HEK293 (cell line): ENCODE results near the gene HIGD2A.

Source experiments
- CTCF ChIA-PET: fragments of 350-600 bp; formaldehyde crosslinking; extraction: SDS; loops from one replicate; lab custom pipeline; 2021; ENCODE audit warnings: antibody characterized with exemption; lab: Yijun Ruan, JAX
- POLR2A ChIA-PET: fragments of 300-600 bp; formaldehyde crosslinking; extraction: SDS; loops from one replicate; lab custom pipeline; 2020; ENCODE audit warnings: antibody characterized with exemption, inconsistent platforms; lab: Yijun Ruan, JAX
- H3K27ac ChIP-seq: fragments of 200-500 bp; sonication (Bioruptor generic); 2 replicates; pipeline ENCODE4 v1.5.1; 2014; ENCODE audit warnings: low read depth, low read length, control low read depth, inconsistent platforms; ENCODE audit errors: extremely low read depth
- H3K36me3 ChIP-seq, 2 experiments: fragments of 200-500 bp in 1 of 2; sonication (Bioruptor generic) in 1 of 2; 1 replicate in 1 of 2; 2 replicates in 1 of 2; pipeline ENCODE4 v1.5.1; 2014 to 2017; ENCODE audit warnings: inconsistent platforms in 2 of 2, low read length in 2 of 2; ENCODE audit not compliant: control insufficient read depth in 2 of 2, insufficient read depth in 1 of 2
- H3K4me1 ChIP-seq: fragments of 200-500 bp; sonication (Bioruptor generic); 2 replicates; pipeline ENCODE4 v1.5.1; 2014; ENCODE audit warnings: mild to moderate bottlenecking, low read length, inconsistent platforms; ENCODE audit not compliant: control insufficient read depth, insufficient read depth
- H3K4me3 ChIP-seq: 2 replicates; pipeline ENCODE4 v1.5.1; 2011; ENCODE audit warnings: low read depth, mild to moderate bottlenecking, control low read depth, low read length, moderate library complexity
- H3K9me3 ChIP-seq: fragments of 200-500 bp; sonication (Bioruptor generic); 2 replicates; pipeline ENCODE4 v1.5.1; 2014; ENCODE audit warnings: low read depth, low read length, inconsistent platforms; ENCODE audit not compliant: control insufficient read depth, insufficient read depth
- CTCF ChIP-seq: fragments of 450-650 bp; formaldehyde crosslinking; IDR thresholded peaks from 2 replicates; pipeline ENCODE4 v1.5.1; 2016; ENCODE audit warnings: missing biosample characterization, missing genetic modification characterization
- GFI1B ChIP-seq: fragments of 450-650 bp; formaldehyde crosslinking; IDR thresholded peaks from 2 replicates; pipeline ENCODE4 v1.5.1; 2016; ENCODE audit warnings: missing biosample characterization, missing genetic modification characterization
- INSM2 ChIP-seq: fragments of 450-650 bp; formaldehyde crosslinking; IDR thresholded peaks from 2 replicates; pipeline ENCODE4 v1.5.1; 2016; ENCODE audit warnings: missing biosample characterization, missing genetic modification characterization
- KLF1 ChIP-seq: fragments of 450-650 bp; formaldehyde crosslinking; IDR thresholded peaks from 2 replicates; pipeline ENCODE4 v1.5.1; 2016; ENCODE audit warnings: missing biosample characterization, missing genetic modification characterization
- PRDM1 ChIP-seq: fragments of 450-650 bp; formaldehyde crosslinking; IDR thresholded peaks from 2 replicates; pipeline ENCODE4; 2016; ENCODE audit warnings: missing biosample characterization, missing genetic modification characterization
- REPIN1 ChIP-seq: fragments of 450-650 bp; formaldehyde crosslinking; IDR thresholded peaks from 2 replicates; pipeline ENCODE4 v1.5.1; 2017; ENCODE audit warnings: missing biosample characterization, missing genetic modification characterization, low read depth
- TSHZ1 ChIP-seq: fragments of 450-650 bp; formaldehyde crosslinking; IDR thresholded peaks from 2 replicates; pipeline ENCODE4 v1.5.1; 2016; ENCODE audit warnings: missing biosample characterization, missing genetic modification characterization, borderline replicate concordance
- YY1 ChIP-seq: fragments of 450-650 bp; formaldehyde crosslinking; IDR thresholded peaks from 2 replicates; pipeline ENCODE4 v1.5.1; 2018; ENCODE audit warnings: missing biosample characterization, missing genetic modification characterization
- ZBTB17 ChIP-seq: fragments of 450-650 bp; formaldehyde crosslinking; IDR thresholded peaks from 2 replicates; pipeline ENCODE4 v1.5.1; 2016; ENCODE audit warnings: missing biosample characterization, missing genetic modification characterization
- ZBTB26 ChIP-seq: fragments of 450-650 bp; formaldehyde crosslinking; optimal IDR thresholded peaks from 2 replicates; pipeline ENCODE3; 2016; ENCODE audit warnings: missing biosample characterization, mild to moderate bottlenecking, missing genetic modification characterization
- ZBTB44 ChIP-seq: fragments of 450-650 bp; IDR thresholded peaks from 2 replicates; pipeline ENCODE4 v1.5.1; 2018; ENCODE audit warnings: missing biosample characterization, mild to moderate bottlenecking, missing genetic modification characterization
- ZFP3 ChIP-seq: fragments of 450-650 bp; formaldehyde crosslinking; IDR thresholded peaks from 2 replicates; pipeline ENCODE4 v1.5.1; 2016; ENCODE audit warnings: low read depth, missing biosample characterization, missing genetic modification characterization
- ZFP69B ChIP-seq: fragments of 450-650 bp; formaldehyde crosslinking; IDR thresholded peaks from 2 replicates; pipeline ENCODE4 v1.5.1; 2016; ENCODE audit warnings: missing biosample characterization, missing genetic modification characterization
- ZNF266 ChIP-seq: fragments of 450-650 bp; formaldehyde crosslinking; IDR thresholded peaks from 2 replicates; pipeline ENCODE4 v1.5.1; 2016; ENCODE audit warnings: missing biosample characterization, missing genetic modification characterization, low read depth
- ZNF354C ChIP-seq: fragments of 450-650 bp; formaldehyde crosslinking; IDR thresholded peaks from 2 replicates; pipeline ENCODE4 v1.5.1; 2016; ENCODE audit warnings: missing biosample characterization, missing genetic modification characterization, low read depth, borderline replicate concordance
- ZNF394 ChIP-seq: fragments of 450-650 bp; formaldehyde crosslinking; IDR thresholded peaks from 2 replicates; pipeline ENCODE4 v1.5.1; 2016; ENCODE audit warnings: missing biosample characterization, missing genetic modification characterization, mild to moderate bottlenecking, moderate library complexity, borderline replicate concordance
- ZNF558 ChIP-seq: fragments of 450-650 bp; formaldehyde crosslinking; IDR thresholded peaks from 2 replicates; pipeline ENCODE4 v1.5.1; 2016; ENCODE audit warnings: missing biosample characterization, missing genetic modification characterization
- ZNF610 ChIP-seq: fragments of 450-650 bp; formaldehyde crosslinking; IDR thresholded peaks from 2 replicates; pipeline ENCODE4 v1.5.1; 2016; ENCODE audit warnings: missing biosample characterization, missing genetic modification characterization, borderline replicate concordance
- ZNF701 ChIP-seq: fragments of 450-650 bp; formaldehyde crosslinking; IDR thresholded peaks from 2 replicates; pipeline ENCODE4 v1.5.1; 2016; ENCODE audit warnings: missing biosample characterization, missing genetic modification characterization

The HIGD2A gene

GRCh38 chr5:176391479-176391878 lies 2.9 kb downstream of the HIGD2A start:
- no peak for TF ChIP-seq KLF1 (tag by site-specific recombination)
- no peak for TF ChIP-seq REPIN1 (tag by site-specific recombination)
- TF ChIP-seq ZNF701 (tag by site-specific recombination), result no peak
- no peak for TF ChIP-seq ZNF394
- TF ChIP-seq, all 188 proteins: peak for 0
- H3K36me3 ChIP-seq, result peaks cover 0 to 56% of the 10 kb centered on the region in 2 experiments; a peak in 2 of 3 replicates
- CTCF ChIA-PET, result interaction anchor here (1.1 kb wide), 1 partner anchor 14 kb away, joined by 3 read pairs; no protein-coding TSS in a partner anchor
- POLR2A ChIA-PET, result interaction anchor here (1.5 kb wide), 1 partner anchor 56 kb away, joined by 4 read pairs; the partner anchor contains the start of gene FAF2
- H3K4me1 ChIP-seq, result 0 out of 2 replicates have a peak, but pooled peaks cover 3% of the 10 kb centered on the region
- no peak overlapping the region for H3K4me3 ChIP-seq
- H3K27ac ChIP-seq, result no peak overlapping the region
- H3K9me3 ChIP-seq, result no peaks in the 10 kb centered on the region

GRCh38 chr5:176391999-176392398 lies 3.4 kb downstream of the HIGD2A start:
- H3K27ac ChIP-seq, result no peak overlapping the region
- ChIA-PET POLR2A (interaction anchor here (0.5 kb wide), 1 partner anchor 17 kb away, joined by 4 read pairs; no protein-coding TSS in a partner anchor), CTCF (interaction anchor here (0.6 to 1.1 kb wide), 2 partner anchors 13 to 37 kb away, joined by 3 to 9 read pairs; no protein-coding TSS in a partner anchor)
- no peak overlapping the region for H3K4me3 ChIP-seq
- TF ChIP-seq CTCF (tag by site-specific recombination) (no peak), ZBTB44 (no peak), TSHZ1 (tag by site-specific recombination) (no peak), ZBTB17 (tag by site-specific recombination) (no peak)
- H3K4me1 ChIP-seq, result 0 out of 2 replicates have a peak, but pooled peaks cover 3% of the 10 kb centered on the region
- peaks cover 0 to 53% of the 10 kb centered on the region in 2 experiments; a peak in 2 of 3 replicates for H3K36me3 ChIP-seq
- H3K9me3 ChIP-seq, result no peaks in the 10 kb centered on the region

- no peak overlapping the region for H3K27ac ChIP-seq
- ChIA-PET POLR2A (interaction anchor here (0.5 kb wide), 1 partner anchor 18 kb away, joined by 4 read pairs; no protein-coding TSS in a partner anchor), CTCF (no interaction called here)
- H3K36me3 ChIP-seq, result peaks cover 0 to 52% of the 10 kb centered on the region in 2 experiments; a peak in 2 of 3 replicates
- H3K4me3 ChIP-seq, result no peak overlapping the region
- H3K4me1 ChIP-seq, result 0 out of 2 replicates have a peak, but pooled peaks cover 3% of the 10 kb centered on the region
- H3K9me3 ChIP-seq, result no peaks in the 10 kb centered on the region
- TF ChIP-seq ZNF354C (tag by site-specific recombination), result no peak
- TF ChIP-seq PRDM1, result no peak
- TF ChIP-seq ZBTB26, result no peak
- TF ChIP-seq YY1, result no peak
- TF ChIP-seq GFI1B, result no peak
- TF ChIP-seq ZFP69B (tag by site-specific recombination), result no peak
- no peak for TF ChIP-seq ZNF266
- no peak for TF ChIP-seq ZNF558 (tag by site-specific recombination)
- no peak for TF ChIP-seq ZNF610 (tag by site-specific recombination)
- no peak for TF ChIP-seq INSM2
- TF ChIP-seq ZFP3, result no peak
These were observed 4.0 kb downstream of the HIGD2A start for GRCh38 chr5:176392526-176392925.
